HepG2 (cell line): ENCODE measurements around the gene GP9. TPM values are rescaled to one million over a fixed set of nuclear protein-coding genes. Genes with fewer than 3 reads are reported as not detected.

Experiments used
- AGO2 ChIP-seq: fragments of 200-400 bp; formaldehyde crosslinking; optimal IDR thresholded peaks from 2 replicates; pipeline ENCODE3; 2017; ENCODE audit warnings: mild to moderate bottlenecking, low read depth, low read length, moderate library complexity
- ARHGAP35 ChIP-seq: sonication (generic); formaldehyde crosslinking; IDR thresholded peaks from 2 replicates; pipeline ENCODE4 v1.9.0; 2022; ENCODE audit warnings: mild to moderate bottlenecking, inconsistent platforms, moderate library complexity, missing genetic modification reagents, borderline replicate concordance
- FOXP1 ChIP-seq, 2 experiments: fragments of 450-650 bp in 1 of 2; IDR thresholded peaks; 2 replicates each; pipeline ENCODE4 v1.6.1; 2017 to 2018; ENCODE audit warnings: antibody characterized with exemption in 1 of 2
- KMT2B ChIP-seq: IDR thresholded peaks from 2 replicates; pipeline ENCODE4 v1.6.1; 2016; ENCODE audit warnings: missing genetic modification reagents, missing compliant biosample characterization
- MEF2D ChIP-seq: sonication (generic); formaldehyde crosslinking; IDR thresholded peaks from 2 replicates; pipeline ENCODE4 v1.5.1; 2020; ENCODE audit warnings: mild to moderate bottlenecking, missing genetic modification reagents
- MZF1 ChIP-seq: sonication (generic); formaldehyde crosslinking; IDR thresholded peaks from 2 replicates; pipeline ENCODE4 v1.8.1; 2023; ENCODE audit warnings: mild to moderate bottlenecking, missing genetic modification reagents, borderline replicate concordance
- NCOA2 ChIP-seq: sonication (generic); formaldehyde crosslinking; IDR thresholded peaks from 2 replicates; pipeline ENCODE4 v1.8.0; 2022; ENCODE audit warnings: inconsistent platforms
- NFYB ChIP-seq: sonication (generic); formaldehyde crosslinking; IDR thresholded peaks from 2 replicates; pipeline ENCODE4 v1.4.0; 2020; ENCODE audit warnings: missing genetic modification reagents
- NPAS2 ChIP-seq: sonication (generic); formaldehyde crosslinking; IDR thresholded peaks from 2 replicates; pipeline ENCODE4 v1.8.0; 2022; ENCODE audit warnings: mild to moderate bottlenecking, missing genetic modification reagents, borderline replicate concordance
- RFX1 ChIP-seq: fragments of 450-650 bp; IDR thresholded peaks from 2 replicates; pipeline ENCODE4 v1.6.1; 2017
- SMARCC2 ChIP-seq: fragments of 450-650 bp; IDR thresholded peaks from 2 replicates; pipeline ENCODE4 v1.6.1; 2017; ENCODE audit warnings: antibody characterized with exemption, mild to moderate bottlenecking
- SNAI1 ChIP-seq: sonication (generic); formaldehyde crosslinking; IDR thresholded peaks from 2 replicates; pipeline ENCODE4 v1.5.0; 2020; ENCODE audit warnings: mild to moderate bottlenecking, missing genetic modification reagents, borderline replicate concordance
- ZBTB3 ChIP-seq: sonication (generic); formaldehyde crosslinking; IDR thresholded peaks from 2 replicates; pipeline ENCODE4 v1.4.0; 2020; ENCODE audit warnings: low read depth, mild to moderate bottlenecking, moderate library complexity, missing genetic modification reagents, borderline replicate concordance
- ZBTB42 ChIP-seq: sonication (generic); formaldehyde crosslinking; IDR thresholded peaks from 2 replicates; pipeline ENCODE4 v1.5.0; 2020; ENCODE audit warnings: mild to moderate bottlenecking, missing genetic modification reagents
- ZNF724P ChIP-seq: sonication (generic); formaldehyde crosslinking; IDR thresholded peaks from 2 replicates; pipeline ENCODE4 v1.8.0; 2022; ENCODE audit warnings: missing genetic modification reagents, borderline replicate concordance
- polyA plus RNA-seq, 8 experiments: library from polyadenylated mRNA; depleted of rRNA in 3 of 8; stranded (reverse) in 7 of 8; unstranded in 1 of 8; fragments of >200 nt; fragmentation: Illumina TruSeq in 4 of 8; extraction: Trizol in 4 of 8; gene quantifications; 2 replicates each; pipeline versions ENCODE4 v1.2.1 to v1.2.3, GENCODE V29; 2011 to 2016; ENCODE audit warnings: low read depth in 4 of 8, missing spikeins in 1 of 8, mixed read lengths in 1 of 8; ENCODE audit not compliant: insufficient read depth in 1 of 8
- total RNA-seq, 5 experiments: library from RNA; depleted of rRNA; stranded (reverse); fragments of >200 nt; fragmentation: Illumina TruSeq; extraction: Trizol; gene quantifications; 2 replicates each; pipeline ENCODE4 v1.2.3, GENCODE V29; 2016; ENCODE audit warnings: low read depth in 1 of 5
- TF ChIP-seq, protein P1 (sequence below): sonication (generic); formaldehyde crosslinking; IDR thresholded peaks from 2 replicates; pipeline ENCODE4 v1.9.0; 2021; ENCODE audit warnings: missing genetic modification reagents, borderline replicate concordance
- TF ChIP-seq, protein P2 (sequence below): sonication (generic); formaldehyde crosslinking; IDR thresholded peaks from 2 replicates; pipeline ENCODE4 v1.4.0; 2020; ENCODE audit warnings: missing genetic modification reagents
- TF ChIP-seq, protein P3 (sequence below): sonication (generic); formaldehyde crosslinking; IDR thresholded peaks from 2 replicates; pipeline ENCODE4 v1.4.0; 2020; ENCODE audit warnings: mild to moderate bottlenecking, missing genetic modification reagents
- TF ChIP-seq, protein P4 (sequence below): sonication (generic); formaldehyde crosslinking; IDR thresholded peaks from 2 replicates; pipeline ENCODE4 v1.4.0; 2020; ENCODE audit warnings: missing genetic modification reagents

The GP9 gene
- total and polyA plus RNA-seq, 2 of the 13 experiments (the other 11 are each of a cell fraction or from before 2014, with no cell fraction given): not detected

DNA sequence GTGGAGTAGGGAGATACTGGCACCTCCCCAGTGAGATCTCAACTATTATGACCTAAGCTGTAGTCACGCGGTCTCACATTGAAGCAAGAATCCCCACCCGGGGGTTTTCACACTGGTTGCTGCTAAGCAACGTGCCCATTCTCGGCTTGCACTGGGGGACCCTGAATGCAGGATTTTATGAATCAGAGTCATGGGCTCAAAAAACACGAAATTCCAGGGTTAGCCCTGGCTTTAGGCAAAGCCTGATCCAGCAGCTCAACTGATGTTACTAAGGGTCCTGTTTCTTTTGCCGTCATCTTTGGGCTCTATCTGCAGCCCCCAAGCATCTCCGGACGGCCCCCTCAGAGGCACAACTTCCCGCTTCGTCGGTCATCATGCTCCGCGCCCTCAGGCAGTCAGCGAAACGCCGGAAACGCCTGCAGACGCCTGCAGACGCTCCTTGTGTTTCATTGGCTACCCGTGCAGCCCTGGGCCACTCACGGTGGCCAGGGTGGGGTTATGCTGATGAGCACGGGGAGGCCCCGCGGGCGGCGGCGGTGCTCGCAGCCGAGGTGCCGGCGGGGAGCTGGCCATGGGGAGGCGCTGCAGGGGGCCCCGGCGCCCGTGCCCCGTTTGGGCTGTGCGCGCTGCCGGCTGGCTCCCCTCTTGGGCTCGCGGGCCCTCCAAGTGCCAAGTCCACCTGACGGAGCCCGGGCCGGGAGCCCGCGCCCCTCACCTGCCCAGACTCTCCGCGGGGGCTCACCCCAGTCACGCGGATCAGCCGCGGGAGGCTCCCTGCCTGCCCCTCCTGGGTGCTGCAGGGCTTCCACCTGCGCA, 33.6 kb upstream of the GP9 start (continued):
- peak; percentile 74 for TF ChIP-seq NFYB
- TF ChIP-seq, protein P1, sequence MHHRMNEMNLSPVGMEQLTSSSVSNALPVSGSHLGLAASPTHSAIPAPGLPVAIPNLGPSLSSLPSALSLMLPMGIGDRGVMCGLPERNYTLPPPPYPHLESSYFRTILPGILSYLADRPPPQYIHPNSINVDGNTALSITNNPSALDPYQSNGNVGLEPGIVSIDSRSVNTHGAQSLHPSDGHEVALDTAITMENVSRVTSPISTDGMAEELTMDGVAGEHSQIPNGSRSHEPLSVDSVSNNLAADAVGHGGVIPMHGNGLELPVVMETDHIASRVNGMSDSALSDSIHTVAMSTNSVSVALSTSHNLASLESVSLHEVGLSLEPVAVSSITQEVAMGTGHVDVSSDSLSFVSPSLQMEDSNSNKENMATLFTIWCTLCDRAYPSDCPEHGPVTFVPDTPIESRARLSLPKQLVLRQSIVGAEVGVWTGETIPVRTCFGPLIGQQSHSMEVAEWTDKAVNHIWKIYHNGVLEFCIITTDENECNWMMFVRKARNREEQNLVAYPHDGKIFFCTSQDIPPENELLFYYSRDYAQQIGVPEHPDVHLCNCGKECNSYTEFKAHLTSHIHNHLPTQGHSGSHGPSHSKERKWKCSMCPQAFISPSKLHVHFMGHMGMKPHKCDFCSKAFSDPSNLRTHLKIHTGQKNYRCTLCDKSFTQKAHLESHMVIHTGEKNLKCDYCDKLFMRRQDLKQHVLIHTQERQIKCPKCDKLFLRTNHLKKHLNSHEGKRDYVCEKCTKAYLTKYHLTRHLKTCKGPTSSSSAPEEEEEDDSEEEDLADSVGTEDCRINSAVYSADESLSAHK (CRISPR knock-in tag): no peak
- TF ChIP-seq ZBTB42 (CRISPR knock-in tag): no peak
- TF ChIP-seq MZF1 (CRISPR knock-in tag): no peak
- TF ChIP-seq SNAI1 (CRISPR knock-in tag): no peak; the same call in 1 of the 2 replicates
- no peak for TF ChIP-seq FOXP1 (IDR thresholded peaks at IDR 0.05)
- no peak for TF ChIP-seq FOXP1 (CRISPR knock-in tag; IDR thresholded peaks at IDR 0.05)
- TF ChIP-seq KMT2B (CRISPR knock-in tag): no peak
- TF ChIP-seq SMARCC2: no peak
- TF ChIP-seq MEF2D: no peak
- TF ChIP-seq ARHGAP35 (CRISPR knock-in tag): no peak
- no peak for TF ChIP-seq ZBTB3 (CRISPR knock-in tag)
- TF ChIP-seq AGO2: no peak
- TF ChIP-seq, protein P2, sequence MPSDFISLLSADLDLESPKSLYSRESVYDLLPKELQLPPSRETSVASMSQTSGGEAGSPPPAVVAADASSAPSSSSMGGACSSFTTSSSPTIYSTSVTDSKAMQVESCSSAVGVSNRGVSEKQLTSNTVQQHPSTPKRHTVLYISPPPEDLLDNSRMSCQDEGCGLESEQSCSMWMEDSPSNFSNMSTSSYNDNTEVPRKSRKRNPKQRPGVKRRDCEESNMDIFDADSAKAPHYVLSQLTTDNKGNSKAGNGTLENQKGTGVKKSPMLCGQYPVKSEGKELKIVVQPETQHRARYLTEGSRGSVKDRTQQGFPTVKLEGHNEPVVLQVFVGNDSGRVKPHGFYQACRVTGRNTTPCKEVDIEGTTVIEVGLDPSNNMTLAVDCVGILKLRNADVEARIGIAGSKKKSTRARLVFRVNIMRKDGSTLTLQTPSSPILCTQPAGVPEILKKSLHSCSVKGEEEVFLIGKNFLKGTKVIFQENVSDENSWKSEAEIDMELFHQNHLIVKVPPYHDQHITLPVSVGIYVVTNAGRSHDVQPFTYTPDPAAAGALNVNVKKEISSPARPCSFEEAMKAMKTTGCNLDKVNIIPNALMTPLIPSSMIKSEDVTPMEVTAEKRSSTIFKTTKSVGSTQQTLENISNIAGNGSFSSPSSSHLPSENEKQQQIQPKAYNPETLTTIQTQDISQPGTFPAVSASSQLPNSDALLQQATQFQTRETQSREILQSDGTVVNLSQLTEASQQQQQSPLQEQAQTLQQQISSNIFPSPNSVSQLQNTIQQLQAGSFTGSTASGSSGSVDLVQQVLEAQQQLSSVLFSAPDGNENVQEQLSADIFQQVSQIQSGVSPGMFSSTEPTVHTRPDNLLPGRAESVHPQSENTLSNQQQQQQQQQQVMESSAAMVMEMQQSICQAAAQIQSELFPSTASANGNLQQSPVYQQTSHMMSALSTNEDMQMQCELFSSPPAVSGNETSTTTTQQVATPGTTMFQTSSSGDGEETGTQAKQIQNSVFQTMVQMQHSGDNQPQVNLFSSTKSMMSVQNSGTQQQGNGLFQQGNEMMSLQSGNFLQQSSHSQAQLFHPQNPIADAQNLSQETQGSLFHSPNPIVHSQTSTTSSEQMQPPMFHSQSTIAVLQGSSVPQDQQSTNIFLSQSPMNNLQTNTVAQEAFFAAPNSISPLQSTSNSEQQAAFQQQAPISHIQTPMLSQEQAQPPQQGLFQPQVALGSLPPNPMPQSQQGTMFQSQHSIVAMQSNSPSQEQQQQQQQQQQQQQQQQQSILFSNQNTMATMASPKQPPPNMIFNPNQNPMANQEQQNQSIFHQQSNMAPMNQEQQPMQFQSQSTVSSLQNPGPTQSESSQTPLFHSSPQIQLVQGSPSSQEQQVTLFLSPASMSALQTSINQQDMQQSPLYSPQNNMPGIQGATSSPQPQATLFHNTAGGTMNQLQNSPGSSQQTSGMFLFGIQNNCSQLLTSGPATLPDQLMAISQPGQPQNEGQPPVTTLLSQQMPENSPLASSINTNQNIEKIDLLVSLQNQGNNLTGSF: peak; percentile 72; the same call in 1 of the 2 replicates
- TF ChIP-seq NPAS2: no peak
- TF ChIP-seq, protein P3, sequence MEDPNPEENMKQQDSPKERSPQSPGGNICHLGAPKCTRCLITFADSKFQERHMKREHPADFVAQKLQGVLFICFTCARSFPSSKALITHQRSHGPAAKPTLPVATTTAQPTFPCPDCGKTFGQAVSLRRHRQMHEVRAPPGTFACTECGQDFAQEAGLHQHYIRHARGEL (CRISPR knock-in tag): no peak
- TF ChIP-seq RFX1: no peak
- TF ChIP-seq ZNF724P (CRISPR knock-in tag): no peak
- no peak for TF ChIP-seq NCOA2
- TF ChIP-seq, protein P4, sequence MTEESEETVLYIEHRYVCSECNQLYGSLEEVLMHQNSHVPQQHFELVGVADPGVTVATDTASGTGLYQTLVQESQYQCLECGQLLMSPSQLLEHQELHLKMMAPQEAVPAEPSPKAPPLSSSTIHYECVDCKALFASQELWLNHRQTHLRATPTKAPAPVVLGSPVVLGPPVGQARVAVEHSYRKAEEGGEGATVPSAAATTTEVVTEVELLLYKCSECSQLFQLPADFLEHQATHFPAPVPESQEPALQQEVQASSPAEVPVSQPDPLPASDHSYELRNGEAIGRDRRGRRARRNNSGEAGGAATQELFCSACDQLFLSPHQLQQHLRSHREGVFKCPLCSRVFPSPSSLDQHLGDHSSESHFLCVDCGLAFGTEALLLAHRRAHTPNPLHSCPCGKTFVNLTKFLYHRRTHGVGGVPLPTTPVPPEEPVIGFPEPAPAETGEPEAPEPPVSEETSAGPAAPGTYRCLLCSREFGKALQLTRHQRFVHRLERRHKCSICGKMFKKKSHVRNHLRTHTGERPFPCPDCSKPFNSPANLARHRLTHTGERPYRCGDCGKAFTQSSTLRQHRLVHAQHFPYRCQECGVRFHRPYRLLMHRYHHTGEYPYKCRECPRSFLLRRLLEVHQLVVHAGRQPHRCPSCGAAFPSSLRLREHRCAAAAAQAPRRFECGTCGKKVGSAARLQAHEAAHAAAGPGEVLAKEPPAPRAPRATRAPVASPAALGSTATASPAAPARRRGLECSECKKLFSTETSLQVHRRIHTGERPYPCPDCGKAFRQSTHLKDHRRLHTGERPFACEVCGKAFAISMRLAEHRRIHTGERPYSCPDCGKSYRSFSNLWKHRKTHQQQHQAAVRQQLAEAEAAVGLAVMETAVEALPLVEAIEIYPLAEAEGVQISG (CRISPR knock-in tag): peak; percentile 54; the same call in 1 of the 2 replicates
